Lung (tissue), 12 donors: ENCODE measurements around the gene MUC3A. TPM values are rescaled to one million over a fixed set of nuclear protein-coding genes. Genes with fewer than 3 reads are reported as not detected.
"Not testable (repeated sequence)": the region's sequence is repeated elsewhere in the genome, so short reads cannot be mapped to it uniquely, and the experiment has no call there.

ENCODE experiments used
- ATAC-seq: fragments of 200-7000 bp; cut with Tn5 transposase; one replicate; pipeline ENCODE4 v1.9.1; 2020; ENCODE audit warnings: moderate number of reproducible peaks; ENCODE audit not compliant: insufficient read depth, low FRiP score
- DNase-seq, 3 donors: peaks; one replicate each; pipeline ENCODE4 v3.0.0-alpha.2; 2013 to 2017
- H3K27ac ChIP-seq, 2 donors: one replicate each; pipeline ENCODE4 v1.5.1; 2013; ENCODE audit warnings: mild to moderate bottlenecking in 2 of 2, moderate library complexity in 2 of 2, control low read depth in 1 of 2, inconsistent platforms in 1 of 2, low read depth in 1 of 2, low read length in 1 of 2
- H3K27me3 ChIP-seq, 3 donors: one replicate each; pipeline ENCODE4 v1.5.1; 2013; ENCODE audit warnings: low read length in 2 of 3; ENCODE audit not compliant: control insufficient read depth in 3 of 3, insufficient read depth in 3 of 3
- H3K36me3 ChIP-seq, 4 donors: one replicate each; pipeline ENCODE4 v1.5.1; 2013; ENCODE audit warnings: low read length in 4 of 4, mild to moderate bottlenecking in 1 of 4, moderate library complexity in 1 of 4; ENCODE audit not compliant: control insufficient read depth in 4 of 4, insufficient read depth in 4 of 4
- H3K4me1 ChIP-seq, 5 donors: one replicate each; pipeline ENCODE4 v1.5.1; 2013; ENCODE audit warnings: low read length in 5 of 5, mild to moderate bottlenecking in 2 of 5, moderate library complexity in 1 of 5; ENCODE audit not compliant: control insufficient read depth in 5 of 5, insufficient read depth in 5 of 5
- H3K4me3 ChIP-seq: one replicate; pipeline ENCODE4 v1.5.1; 2013; ENCODE audit warnings: mild to moderate bottlenecking, control low read depth, moderate library complexity
- H3K9ac ChIP-seq, 2 donors: one replicate each; pipeline ENCODE4 v1.5.1; 2013; ENCODE audit warnings: low read length in 2 of 2, control low read depth in 1 of 2; ENCODE audit not compliant: insufficient read depth in 1 of 2
- H3K9me3 ChIP-seq, 4 donors: one replicate each; pipeline ENCODE4 v1.5.1; 2013; ENCODE audit warnings: low read length in 3 of 4, mild to moderate bottlenecking in 1 of 4, moderate library complexity in 1 of 4; ENCODE audit not compliant: control insufficient read depth in 4 of 4, insufficient read depth in 3 of 4
- CTCF ChIP-seq: IDR thresholded peaks from 2 replicates; pipeline ENCODE4 v1.5.1; 2012; ENCODE audit warnings: mild to moderate bottlenecking; ENCODE audit errors: control extremely low read depth, extremely low read depth
- WGBS, 2 donors: extraction: QIAGEN DNeasy Blood & Tissue Kit; methylation state at CpG; one replicate each; pipeline ENCODE4 v1.1.7; 2013; 5-methylcytosine and 5-hydroxymethylcytosine counted together
- polyA plus RNA-seq, 2 donors: library from polyadenylated mRNA; stranded (reverse); fragments of 200-250 nt; gene quantifications; one replicate each; pipeline ENCODE4 v1.2.1, GENCODE V29; 2013
- total RNA-seq, 2 donors: library from RNA; depleted of rRNA in 1 of 2; stranded (reverse); fragments of >200 nt in 1 of 2; gene quantifications; one replicate each; pipeline ENCODE4 v1.2.1, GENCODE V29; 2014 to 2021
- donor health status: control.
- donor health status: control.
- donor health status: Bipolar disorder and iron deficiency.
- donor health status: healthy.
- donor health status: DM: yes; HTN: yes; CAD: no.

Gene MUC3A
- total and polyA plus RNA-seq, 4 donors, result 0.53 to 5.5 (median 1.5) TPM

DNA sequence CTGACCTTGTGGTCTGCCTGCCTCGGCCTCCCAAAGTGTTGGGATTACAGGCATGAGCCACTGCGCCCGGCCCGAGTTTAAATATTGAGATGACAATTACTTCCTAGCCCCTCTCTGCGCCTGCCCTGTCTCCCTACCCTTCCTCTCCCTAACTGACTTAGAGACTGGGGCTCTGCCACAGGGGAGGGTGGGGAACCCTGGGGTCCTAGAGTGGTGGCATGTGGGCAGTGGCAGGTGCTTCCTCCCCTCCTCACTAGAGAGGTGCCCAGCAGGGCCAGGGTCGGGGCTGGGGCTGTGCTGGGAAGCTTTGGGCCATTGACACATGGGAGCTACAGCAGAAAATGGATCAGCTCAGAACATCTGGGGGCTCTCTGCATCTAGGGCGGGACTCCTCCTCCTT is 46.7 kb upstream of the MUC3A start:
- H3K9ac ChIP-seq, result no peak overlapping the region
- peaks cover 0 to 5% (median 3%) of the 10 kb centered on the region in 3 donors for H3K27me3 ChIP-seq
- ATAC-seq (no peak), DNase-seq (no peak)
- H3K27ac ChIP-seq, result no peak overlapping the region
- no peaks in the 10 kb centered on the region for H3K36me3 ChIP-seq
- 82 to 94% methylated on average over 6 to 7 of the region's 7 CpGs for whole genome bisulfite sequencing, 2 donors
- no peak for TF ChIP-seq CTCF
- H3K4me1 ChIP-seq, result no peaks in the 10 kb centered on the region
- peaks cover 0 to 2% (median 0%) of the 10 kb centered on the region in 4 donors for H3K9me3 ChIP-seq
- no peak overlapping the region for H3K4me3 ChIP-seq

DNA sequence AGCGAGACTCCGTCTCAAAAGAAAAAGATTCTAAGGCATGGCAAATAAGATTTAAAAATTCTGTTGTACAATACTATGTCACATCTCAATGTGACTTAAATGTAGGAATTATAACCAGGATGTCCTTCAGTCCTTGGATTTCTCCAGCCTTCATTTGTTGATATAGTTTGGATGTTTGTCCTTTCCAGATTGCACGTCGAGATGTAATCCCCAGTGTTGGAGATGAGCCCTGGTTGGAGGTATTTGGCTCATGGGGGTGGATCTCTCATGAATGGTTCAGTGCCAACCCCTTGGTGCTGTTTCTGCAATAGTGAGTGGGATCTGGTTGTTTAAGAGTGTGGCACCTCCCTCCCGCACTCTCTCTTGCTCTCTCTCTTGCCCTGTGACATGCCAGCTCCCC is 40.8 kb upstream of the MUC3A start:
- H3K27ac ChIP-seq, result no peak overlapping the region
- H3K4me1 ChIP-seq, result no peaks in the 10 kb centered on the region
- H3K36me3 ChIP-seq, result no peaks in the 10 kb centered on the region
- no peak overlapping the region for H3K9ac ChIP-seq
- no peak for ATAC-seq
- H3K9me3 ChIP-seq, result peaks cover 0 to 5% (median 0%) of the 10 kb centered on the region in 4 donors
- H3K27me3 ChIP-seq, result no peaks in the 10 kb centered on the region
- no peak for TF ChIP-seq CTCF
- DNase-seq, result no peak
- no peak overlapping the region for H3K4me3 ChIP-seq
- 96% methylated on average over 5 of the region's 5 CpGs for WGBS, 2 donors

DNA sequence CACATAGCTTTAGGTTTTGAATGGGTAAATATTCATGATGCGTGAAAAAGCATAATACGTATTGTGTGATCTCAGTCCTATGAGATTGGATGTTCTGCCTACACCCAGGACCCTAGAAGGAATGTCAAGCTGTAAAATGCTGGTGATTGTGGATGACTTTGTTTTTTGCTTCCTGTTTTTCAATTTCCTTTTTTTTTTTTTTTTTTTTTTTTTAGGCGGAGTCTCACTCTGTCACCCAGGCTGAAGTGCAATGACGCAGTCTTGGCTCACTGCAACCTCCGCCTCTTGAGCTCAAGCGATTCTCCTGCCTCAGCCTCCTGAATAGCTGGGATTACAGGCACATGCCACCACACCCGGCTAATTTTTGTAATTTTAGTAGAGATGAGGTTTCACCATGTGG is 38.9 kb upstream of the MUC3A start:
- not testable (repeated sequence) for H3K4me3 ChIP-seq, DNase-seq, H3K4me1 ChIP-seq, H3K27ac ChIP-seq, ATAC-seq, H3K36me3 ChIP-seq, H3K9me3 ChIP-seq, H3K9ac ChIP-seq, H3K27me3 ChIP-seq
- WGBS, 2 donors, result 47 to 71% methylated on average over 6 to 7 of the region's 7 CpGs

- no peak for TF ChIP-seq CTCF
Observed at GRCh38 chr7:100911484-100911883, 37.9 kb upstream of the MUC3A start.

More at GRCh38 chr7:100911484-100911883, 37.9 kb upstream of the MUC3A start:
- Histone ChIP-seq H3K9me3 (peaks cover 0 to 3% (median 0%) of the 10 kb centered on the region in 4 donors), H3K9ac (no peak overlapping the region), H3K27ac (no peak overlapping the region), H3K4me3 (no peak overlapping the region), H3K36me3 (no peaks in the 10 kb centered on the region), H3K4me1 (peaks cover 0 to 3% (median 0%) of the 10 kb centered on the region in 5 donors), H3K27me3 (no peaks in the 10 kb centered on the region)
- DNase-seq (no peak), ATAC-seq (no peak)
- WGBS, 2 donors, result 89 to 90% methylated on average over 3 of the region's 3 CpGs
